ENCODE results near the gene KIF7.

Gene KIF7

DNA sequence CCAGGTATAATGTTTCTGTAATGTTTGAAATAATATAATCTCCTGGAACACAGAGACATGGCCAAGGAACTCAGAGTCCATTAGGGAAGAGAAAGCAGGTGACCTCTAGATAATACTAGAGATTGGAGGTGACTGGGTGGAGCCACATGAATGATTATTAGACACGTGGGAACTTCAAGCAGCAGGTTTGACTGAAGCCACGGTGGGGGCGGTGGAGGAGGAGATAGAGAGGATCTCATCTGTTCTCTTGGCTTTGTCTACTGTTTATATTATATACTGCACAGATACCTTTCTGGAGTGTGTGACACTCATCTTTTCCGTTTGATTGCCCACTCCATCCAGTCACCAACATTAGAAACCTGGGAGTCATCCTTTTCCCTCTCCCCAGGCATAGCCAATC is 33.7 kb downstream of the KIF7 start:
- TF ChIP-seq, protein P1, sequence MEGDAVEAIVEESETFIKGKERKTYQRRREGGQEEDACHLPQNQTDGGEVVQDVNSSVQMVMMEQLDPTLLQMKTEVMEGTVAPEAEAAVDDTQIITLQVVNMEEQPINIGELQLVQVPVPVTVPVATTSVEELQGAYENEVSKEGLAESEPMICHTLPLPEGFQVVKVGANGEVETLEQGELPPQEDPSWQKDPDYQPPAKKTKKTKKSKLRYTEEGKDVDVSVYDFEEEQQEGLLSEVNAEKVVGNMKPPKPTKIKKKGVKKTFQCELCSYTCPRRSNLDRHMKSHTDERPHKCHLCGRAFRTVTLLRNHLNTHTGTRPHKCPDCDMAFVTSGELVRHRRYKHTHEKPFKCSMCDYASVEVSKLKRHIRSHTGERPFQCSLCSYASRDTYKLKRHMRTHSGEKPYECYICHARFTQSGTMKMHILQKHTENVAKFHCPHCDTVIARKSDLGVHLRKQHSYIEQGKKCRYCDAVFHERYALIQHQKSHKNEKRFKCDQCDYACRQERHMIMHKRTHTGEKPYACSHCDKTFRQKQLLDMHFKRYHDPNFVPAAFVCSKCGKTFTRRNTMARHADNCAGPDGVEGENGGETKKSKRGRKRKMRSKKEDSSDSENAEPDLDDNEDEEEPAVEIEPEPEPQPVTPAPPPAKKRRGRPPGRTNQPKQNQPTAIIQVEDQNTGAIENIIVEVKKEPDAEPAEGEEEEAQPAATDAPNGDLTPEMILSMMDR (IDR thresholded peaks at IDR 0.05; ENCODE audit: borderline replicate concordance, insufficient read depth, low read depth, low read length) = no peak
- no peak overlapping the region for H3K4me3 ChIP-seq (ENCODE audit: low read depth, low read length)

DNA sequence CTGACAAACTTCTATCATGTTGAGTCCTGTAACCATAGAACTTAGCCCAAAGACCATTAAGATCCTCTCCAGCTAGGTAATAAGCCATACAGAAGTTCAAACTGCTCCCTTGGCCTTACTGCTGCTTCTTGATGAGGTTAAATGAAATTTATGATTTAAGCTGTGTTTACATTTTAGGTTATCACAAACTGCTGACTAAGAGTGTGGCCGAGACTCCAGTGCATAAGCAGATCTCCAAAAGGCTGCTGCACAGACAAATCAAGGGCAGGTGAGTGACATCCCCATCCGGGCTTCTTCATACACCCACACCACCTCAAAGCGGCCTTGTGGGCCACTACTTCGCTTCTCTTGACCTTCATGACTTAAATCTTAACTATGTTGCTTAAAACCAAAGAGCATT is 39.0 kb downstream of the KIF7 start:
- TF ChIP-seq, protein P1 (IDR thresholded peaks at IDR 0.05; ENCODE audit: borderline replicate concordance, insufficient read depth, low read depth, low read length) = no peak
- H3K4me3 ChIP-seq (ENCODE audit: low read depth, low read length) = no peak overlapping the region

DNA sequence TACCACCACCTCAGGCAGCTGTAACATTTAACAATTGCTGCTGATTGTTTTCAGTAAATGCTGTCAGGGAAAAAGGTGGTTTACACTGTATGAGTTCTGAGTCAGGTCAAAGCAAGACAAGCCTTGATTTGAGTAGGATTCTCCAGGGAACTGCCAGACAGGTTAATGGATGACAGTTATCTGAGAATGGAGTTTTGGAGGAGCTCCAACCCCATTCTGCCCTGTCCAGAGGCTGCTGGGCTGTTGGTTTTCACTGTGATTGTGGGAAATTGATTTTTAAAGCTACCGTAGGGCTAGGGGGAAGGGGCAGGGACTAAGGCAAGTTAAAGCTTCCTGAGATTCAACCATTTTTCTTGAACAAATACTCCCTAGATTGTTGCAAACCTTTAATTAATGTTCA is 40.1 kb downstream of the KIF7 start:
- TF ChIP-seq, protein P1 (IDR thresholded peaks at IDR 0.05; ENCODE audit: borderline replicate concordance, insufficient read depth, low read depth, low read length) = no peak
- H3K4me3 ChIP-seq (ENCODE audit: low read depth, low read length) = no peak overlapping the region

DNA sequence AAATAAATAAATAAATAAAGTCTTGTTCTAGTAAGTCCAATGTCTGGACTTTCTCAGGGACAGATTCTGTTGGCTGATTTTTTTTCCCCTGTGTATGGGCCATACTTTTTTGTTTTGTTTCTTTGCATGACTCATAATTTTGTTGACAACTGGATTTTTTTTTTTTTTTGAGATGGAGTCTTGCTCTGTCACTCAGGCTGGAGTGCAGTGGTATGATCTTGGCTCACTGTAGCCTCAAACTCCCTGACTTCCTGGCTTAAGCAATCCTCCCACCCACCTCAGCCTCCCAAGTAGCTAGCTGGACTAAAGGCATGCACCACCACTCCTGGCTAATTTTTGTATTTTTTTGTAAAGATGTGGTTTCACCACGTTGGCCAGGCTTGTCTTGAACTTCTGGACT is 41.1 kb downstream of the KIF7 start:
- TF ChIP-seq, protein P1 (IDR thresholded peaks at IDR 0.05; ENCODE audit: borderline replicate concordance, insufficient read depth, low read depth, low read length) = no peak

DNA sequence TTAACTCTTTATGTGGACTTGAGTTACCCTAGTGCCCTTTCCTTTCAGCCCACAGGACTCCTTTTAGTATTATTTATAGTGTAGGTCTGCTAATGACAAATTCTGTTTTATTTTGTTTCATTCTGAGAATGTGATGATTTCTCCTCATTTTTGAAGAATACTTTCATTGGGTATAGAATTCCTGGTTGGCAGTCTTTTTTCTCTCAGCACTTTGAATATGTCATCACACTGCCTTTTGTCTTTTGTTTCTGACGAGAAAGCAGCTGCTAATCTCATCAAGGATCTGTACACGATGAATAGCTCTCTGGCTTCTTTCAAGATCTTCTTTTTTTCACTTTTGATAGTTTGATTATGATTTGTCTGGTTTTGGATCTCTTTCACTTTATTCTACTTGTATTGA is 42.2 kb downstream of the KIF7 start:
- TF ChIP-seq, protein P1 (IDR thresholded peaks at IDR 0.05; ENCODE audit: borderline replicate concordance, insufficient read depth, low read depth, low read length) = no peak
- H3K4me3 ChIP-seq (ENCODE audit: low read depth, low read length) = no peak overlapping the region

More for the DNA sequence above, 41.1 kb downstream of the KIF7 start:
- H3K4me3 ChIP-seq (ENCODE audit: low read depth, low read length) = no peak overlapping the region

DNA sequence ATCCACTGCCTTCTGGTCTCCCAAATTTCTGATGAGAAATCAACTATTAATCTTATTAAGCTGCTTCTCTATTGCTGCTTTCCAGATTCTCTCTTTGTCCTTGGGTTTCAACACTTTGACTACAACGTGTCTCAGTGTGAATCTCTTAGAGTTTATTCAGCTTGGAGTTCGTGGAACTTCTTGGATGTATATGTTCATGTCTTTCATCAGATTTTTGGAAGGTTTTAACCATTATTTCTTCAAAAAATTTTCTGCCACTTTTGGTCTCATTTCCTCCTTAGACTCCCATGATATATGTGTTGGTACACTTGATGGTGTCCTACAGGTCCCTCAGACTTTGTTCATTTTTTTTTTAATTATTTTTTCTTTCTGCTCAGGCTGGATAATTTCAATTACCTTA is 44.0 kb downstream of the KIF7 start:
- TF ChIP-seq, protein P1 (IDR thresholded peaks at IDR 0.05; ENCODE audit: borderline replicate concordance, insufficient read depth, low read depth, low read length) = no peak
- no peak overlapping the region for H3K4me3 ChIP-seq (ENCODE audit: low read depth, low read length)

DNA sequence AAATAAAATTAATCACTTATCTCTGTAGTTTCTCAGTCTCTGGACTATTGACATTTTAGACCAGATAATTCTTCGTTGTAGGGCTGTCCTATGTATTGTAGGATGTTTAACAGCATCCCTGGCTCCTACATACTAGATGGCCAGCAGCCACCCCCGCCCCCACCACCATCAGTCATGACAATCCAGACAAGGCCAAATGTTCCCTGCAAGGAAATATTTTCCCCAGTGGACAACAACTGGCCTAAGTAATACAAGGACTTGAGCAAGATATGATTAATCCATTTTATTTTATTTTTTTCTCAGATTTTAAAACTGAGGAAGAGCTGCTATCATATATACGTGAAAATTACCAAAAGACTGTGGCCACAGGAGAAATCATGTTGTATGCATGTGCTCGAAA is 56.2 kb downstream of the KIF7 start:
- H3K4me3 ChIP-seq (ENCODE audit: low read depth, low read length) = no peak overlapping the region
- TF ChIP-seq, protein P1 (IDR thresholded peaks at IDR 0.05; ENCODE audit: borderline replicate concordance, insufficient read depth, low read depth, low read length) = no peak

Measured in GM12875 (cell line).